BE2C (cell line): ENCODE results near the gene SNX5.

Experiments
- DNase-seq: peaks from one replicate; pipeline ENCODE4 v3.0.0-alpha.2; 2020
- H3K27me3 ChIP-seq: fragments of 250-450 bp; sonication (Bioruptor Pico); 2 replicates; pipeline ENCODE4 v1.5.1; 2020; ENCODE audit warnings: mild to moderate bottlenecking
- H3K36me3 ChIP-seq: fragments of 250-450 bp; sonication (Bioruptor Pico); 2 replicates; pipeline ENCODE4 v1.5.1; 2020; ENCODE audit warnings: mild to moderate bottlenecking
- H3K4me1 ChIP-seq: fragments of 250-450 bp; sonication (Bioruptor Pico); 2 replicates; pipeline ENCODE4 v1.5.1; 2020
- H3K4me3 ChIP-seq: 2 replicates; pipeline ENCODE4 v1.5.1; 2011; ENCODE audit warnings: low read depth, low read length
- H3K9me3 ChIP-seq: fragments of 250-450 bp; sonication (Bioruptor Pico); 2 replicates; pipeline ENCODE4 v1.5.1; 2020
- CTCF ChIP-seq: IDR thresholded peaks from 2 replicates; pipeline ENCODE4 v1.5.1; 2012; ENCODE audit warnings: mild to moderate bottlenecking, low read depth, low read length

SNX5 gene

DNA sequence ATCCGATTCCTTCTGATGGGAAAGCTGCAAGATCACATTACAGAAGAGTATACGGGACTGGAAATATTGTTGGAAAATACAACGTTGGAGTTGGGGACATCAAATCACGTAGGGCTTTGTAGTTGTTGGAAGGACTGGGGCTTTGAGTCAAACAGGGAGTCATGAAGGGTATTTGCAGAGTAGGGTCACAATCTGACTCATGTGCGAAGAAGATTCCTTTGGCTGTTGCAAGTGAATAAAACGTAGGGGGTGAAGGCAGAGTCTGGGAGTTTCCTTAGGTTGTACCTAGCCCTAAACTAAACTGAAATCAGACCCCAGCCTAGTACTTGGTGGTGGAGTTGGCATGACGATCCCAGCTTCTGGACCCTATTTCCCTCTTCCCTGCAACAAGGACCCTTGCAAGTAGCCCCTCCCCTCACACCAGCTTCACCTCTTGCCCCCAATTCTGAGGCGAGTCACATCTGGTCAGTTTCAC lies 32.3 kb downstream of the SNX5 start:
- no peak for DNase-seq
- Histone ChIP-seq H3K4me1 (no peaks in the 10 kb centered on the region; the same call in 1 of the 2 replicates), H3K9me3 (no peaks in the 10 kb centered on the region), H3K27me3 (no peaks in the 10 kb centered on the region), H3K4me3 (no peak overlapping the region), H3K36me3 (peaks cover 11% of the 10 kb centered on the region)
- TF ChIP-seq CTCF, result no peak

DNA sequence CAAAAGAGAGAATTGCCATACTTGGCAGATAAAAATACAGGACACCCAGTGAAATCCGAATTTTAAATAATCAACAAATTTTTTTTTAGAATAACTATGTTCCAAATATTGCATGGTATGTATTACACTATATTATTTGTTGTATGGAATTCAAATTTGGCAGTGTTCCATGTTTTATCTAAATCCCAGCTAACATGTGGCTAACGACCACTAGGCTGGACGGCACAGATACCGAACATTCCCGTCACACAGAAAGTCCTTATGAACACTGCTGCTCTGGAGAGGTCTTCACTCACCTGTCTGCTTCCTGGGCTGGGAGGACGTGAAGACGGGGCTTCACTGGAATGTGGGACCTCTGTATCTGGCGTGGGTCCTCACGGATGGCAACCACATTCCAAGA lies 32.8 kb downstream of the SNX5 start:
- H3K9me3 ChIP-seq, result no peaks in the 10 kb centered on the region
- no peaks in the 10 kb centered on the region; the same call in 1 of the 2 replicates for H3K4me1 ChIP-seq
- no peak overlapping the region for H3K4me3 ChIP-seq
- H3K36me3 ChIP-seq, result peaks cover 6% of the 10 kb centered on the region
- H3K27me3 ChIP-seq, result no peaks in the 10 kb centered on the region
- TF ChIP-seq CTCF, result no peak
- DNase-seq, result no peak

- H3K4me1 ChIP-seq, result no peaks in the 10 kb centered on the region; the same call in 1 of the 2 replicates
- H3K27me3 ChIP-seq, result no peaks in the 10 kb centered on the region
- H3K36me3 ChIP-seq, result no peaks in the 10 kb centered on the region; the same call in 1 of the 2 replicates
- no peaks in the 10 kb centered on the region for H3K9me3 ChIP-seq
- H3K4me3 ChIP-seq, result no peak overlapping the region
- no peak for DNase-seq
- TF ChIP-seq CTCF, result no peak
Observed at GRCh38 chr20:17935186-17935585, 33.4 kb downstream of the SNX5 start.

GRCh38 chr20:17934141-17934862 lies 34.3 kb downstream of the SNX5 start:
- Histone ChIP-seq H3K27me3 (no peaks in the 10 kb centered on the region), H3K9me3 (no peaks in the 10 kb centered on the region), H3K36me3 (no peaks in the 10 kb centered on the region), H3K4me1 (no peaks in the 10 kb centered on the region; the same call in 1 of the 2 replicates), H3K4me3 (no peak overlapping the region)
- no peak for TF ChIP-seq CTCF
- no peak for DNase-seq

DNA sequence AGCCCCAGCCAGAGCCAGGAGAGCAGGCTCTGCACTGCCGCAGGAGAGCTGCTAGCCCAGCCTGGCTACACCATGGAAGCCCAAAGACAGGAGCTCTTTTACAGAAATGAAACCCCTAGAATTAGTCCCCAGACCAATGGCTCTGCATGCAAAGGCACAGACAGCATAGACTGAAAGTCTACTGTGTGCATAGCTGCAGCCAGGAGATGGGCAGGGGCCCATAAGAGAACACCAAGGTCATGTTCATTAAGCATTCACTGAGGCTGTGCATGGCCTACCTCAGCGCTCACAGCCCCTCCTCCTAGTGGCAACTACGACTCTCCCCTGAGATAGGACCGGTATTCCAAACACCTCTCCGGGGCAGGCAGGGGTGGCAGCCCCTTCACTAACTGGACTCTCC lies 34.9 kb downstream of the SNX5 start:
- H3K4me1 ChIP-seq, result no peaks in the 10 kb centered on the region; the same call in 1 of the 2 replicates
- no peaks in the 10 kb centered on the region for H3K36me3 ChIP-seq
- no peak for TF ChIP-seq CTCF
- no peak overlapping the region for H3K4me3 ChIP-seq
- no peaks in the 10 kb centered on the region for H3K9me3 ChIP-seq
- DNase-seq, result no peak
- no peaks in the 10 kb centered on the region for H3K27me3 ChIP-seq

DNA sequence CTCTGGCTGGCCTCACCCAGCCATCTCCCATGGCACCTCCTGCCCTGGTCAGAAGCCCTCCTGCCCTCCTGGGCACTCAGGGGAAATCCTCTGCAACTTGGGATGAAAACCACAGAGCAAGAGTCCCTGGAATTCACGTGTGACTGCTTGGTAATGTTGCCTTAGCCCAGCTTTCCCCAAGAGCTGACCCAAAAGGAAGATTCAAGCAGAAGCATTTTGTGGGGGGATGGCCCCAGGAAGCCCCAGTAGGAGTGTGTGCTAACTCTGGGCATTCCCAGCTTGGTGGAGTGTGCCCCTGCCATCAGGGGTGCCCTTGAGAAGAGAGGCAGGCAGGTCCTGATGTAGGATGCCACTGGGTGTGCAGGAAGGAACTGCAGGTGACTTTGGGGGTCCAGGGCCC lies 35.5 kb downstream of the SNX5 start:
- Histone ChIP-seq H3K36me3 (no peaks in the 10 kb centered on the region), H3K4me1 (no peaks in the 10 kb centered on the region; the same call in 1 of the 2 replicates), H3K9me3 (no peaks in the 10 kb centered on the region), H3K4me3 (no peak overlapping the region), H3K27me3 (no peaks in the 10 kb centered on the region)
- DNase-seq, result no peak
- TF ChIP-seq CTCF, result no peak
